ENCODE data around the gene PPARG. TPM values are rescaled to one million over a fixed set of nuclear protein-coding genes. Genes with fewer than 3 reads are reported as not detected.

Gene PPARG
- total and polyA plus RNA-seq, 2 of the 8 experiments (the other 6 are each of a cell fraction or from before 2014, with no cell fraction given), result 0.06 TPM; not detected in 1

GRCh38 chr3:12309716-12310115, 20.8 kb downstream of the PPARG start:
- H3K27ac ChIP-seq (ENCODE audit: low read depth, low read length), result no peak overlapping the region
- no peak overlapping the region; the same call in 1 of the 2 replicates for H2AFZ ChIP-seq (ENCODE audit: low read length)
- H3K4me3 ChIP-seq (ENCODE audit: extremely low read depth in 1 of 4, insufficient read depth in 2 of 4, low read depth in 3 of 4, low read length in 4 of 4), result no peak overlapping the region
- POLR2A ChIA-PET (ENCODE audit: partially characterized antibody), result no interaction called here
- H3K4me2 ChIP-seq (ENCODE audit: insufficient read depth in 1 of 2, low read depth in 2 of 2, low read length in 2 of 2), result no peak overlapping the region
- no peak overlapping the region for H4K5ac ChIP-seq (ENCODE audit: insufficient read length, low read depth, low read length)
- H3K79me2 ChIP-seq (ENCODE audit: control insufficient read depth in 1 of 2, insufficient read depth in 2 of 2, low read length in 2 of 2), result no peaks in the 10 kb centered on the region
- H4K20me1 ChIP-seq (replicated peaks in 1 of 2; ENCODE audit: control insufficient read depth in 1 of 2, insufficient read depth in 2 of 2, low read length in 2 of 2), result no peaks in the 10 kb centered on the region
- no peak overlapping the region for H2BK5ac ChIP-seq (ENCODE audit: low read depth, low read length)
- no peak overlapping the region for H3K23ac ChIP-seq (ENCODE audit: insufficient read length)
- H4K91ac ChIP-seq (replicated peaks; ENCODE audit: insufficient read length, low read length), result no peak overlapping the region
- no peak overlapping the region for H3K9ac ChIP-seq (replicated peaks in 1 of 4; ENCODE audit: extremely low read depth in 1 of 4, low read depth in 3 of 4, low read length in 3 of 4)
- no peaks in the 10 kb centered on the region for H3K27me3 ChIP-seq (replicated peaks in 1 of 4; ENCODE audit: control insufficient read depth in 3 of 4, extremely low read depth in 1 of 4, insufficient read depth in 3 of 4, low read length in 3 of 4)
- H3K23me2 ChIP-seq (ENCODE audit: low read depth, low read length), result no peaks in the 10 kb centered on the region
- H2BK12ac ChIP-seq (ENCODE audit: low read depth, low read length), result no peak overlapping the region
- H3K79me1 ChIP-seq (ENCODE audit: low read depth, low read length), result no peaks in the 10 kb centered on the region
- no peak overlapping the region for H4K8ac ChIP-seq (ENCODE audit: extremely low read depth, insufficient read depth, low read length)
- no peak overlapping the region for H3K4ac ChIP-seq (replicated peaks; ENCODE audit: insufficient read length, low read depth, low read length)
- H3K9me3 ChIP-seq (ENCODE audit: insufficient read depth in 2 of 2, low read depth in 1 of 2, low read length in 1 of 2), result no peaks in the 10 kb centered on the region
- no peak overlapping the region for H2BK120ac ChIP-seq (replicated peaks; ENCODE audit: low read depth, low read length)
- H3K36me3 ChIP-seq (ENCODE audit: control insufficient read depth in 2 of 4, insufficient read depth in 4 of 4, low read length in 3 of 4), result no peaks in the 10 kb centered on the region
- H2BK20ac ChIP-seq (ENCODE audit: low read length), result no peak overlapping the region
- FAIRE-seq (no peak), DNase-seq (ENCODE audit: low read depth in 1 of 2, low spot score in 2 of 2) (no peak)
- H3K14ac ChIP-seq (ENCODE audit: insufficient read length), result no peak overlapping the region
- no peak overlapping the region for H3K56ac ChIP-seq (replicated peaks; ENCODE audit: insufficient read length, low read depth, low read length)
- no peak overlapping the region for H2AK5ac ChIP-seq (ENCODE audit: low read depth, low read length)
- TF ChIP-seq CBX5 (IDR thresholded peaks at IDR 0.05; ENCODE audit: low read depth, low read length) (no peak), GTF2F1 (IDR thresholded peaks at IDR 0.05; ENCODE audit: borderline replicate concordance, low read depth, low read length) (no peak), TAF7 (optimal IDR thresholded peaks at IDR 0.05; ENCODE audit: borderline replicate concordance, low read depth, low read length) (no peak)
- no peaks in the 10 kb centered on the region for H3K4me1 ChIP-seq (replicated peaks in 1 of 4; ENCODE audit: control insufficient read depth in 3 of 4, insufficient read depth in 4 of 4, low read length in 3 of 4)
- 82% methylated on average over 4 of the region's 4 CpGs; no CpG with 5 or more reads in 1 of the 2 experiments for WGBS, 2 experiments (ENCODE audit: extremely low coverage in 1 of 2, insufficient coverage in 1 of 2, insufficient read length in 1 of 2, insufficient replicate concordance in 2 of 2, low coverage in 1 of 2, low lambda C conversion rate in 2 of 2, missing lambda C conversion rate in 1 of 2)
- H2BK15ac ChIP-seq (ENCODE audit: low read length), result no peak overlapping the region
- CTCF ChIA-PET (ENCODE audit: partially characterized antibody), result no interaction called here
- H3K18ac ChIP-seq (ENCODE audit: extremely low read depth, low read length), result no peak overlapping the region
